Effector memory CD8-positive, alpha-beta T cell (primary cell): ENCODE results near the gene SLAMF9.

ENCODE experiments used
- ATAC-seq: fragments of 150-1000 bp; cut with Tn5 transposase; replicated peaks from 2 replicates; pipeline ENCODE4 v1.10.0; 2021; ENCODE audit warnings: mild to moderate bottlenecking, moderate library complexity
- DNase-seq, 3 experiments: peaks; one replicate each; pipeline ENCODE4 v3.0.0; 2021
- H3K27ac Mint-ChIP-seq, 2 donors: one replicate each; pipeline ENCODE4 v1.8.0; 2022; ENCODE audit warnings: mild to moderate bottlenecking in 2 of 2, mixed read lengths in 2 of 2, moderate library complexity in 2 of 2
- H3K27me3 Mint-ChIP-seq, 2 donors: one replicate each; pipeline ENCODE4 v1.8.0; 2022; ENCODE audit warnings: mixed read lengths in 2 of 2
- H3K36me3 Mint-ChIP-seq: one replicate; pipeline ENCODE4 v1.8.0; 2022; ENCODE audit warnings: mild to moderate bottlenecking, moderate library complexity, mixed read lengths; ENCODE audit not compliant: insufficient read depth
- H3K4me1 Mint-ChIP-seq, 2 donors: one replicate each; pipeline ENCODE4 v1.8.0; 2022; ENCODE audit warnings: low read depth in 2 of 2, mixed read lengths in 2 of 2
- H3K4me3 Mint-ChIP-seq, 2 donors: one replicate each; pipeline ENCODE4 v1.8.0; 2022; ENCODE audit warnings: mild to moderate bottlenecking in 2 of 2, mixed read lengths in 2 of 2, moderate library complexity in 2 of 2
- H3K9me3 Mint-ChIP-seq, 2 donors: one replicate each; pipeline ENCODE4 v1.8.0; 2022; ENCODE audit warnings: mixed read lengths in 2 of 2

SLAMF9 gene

DNA sequence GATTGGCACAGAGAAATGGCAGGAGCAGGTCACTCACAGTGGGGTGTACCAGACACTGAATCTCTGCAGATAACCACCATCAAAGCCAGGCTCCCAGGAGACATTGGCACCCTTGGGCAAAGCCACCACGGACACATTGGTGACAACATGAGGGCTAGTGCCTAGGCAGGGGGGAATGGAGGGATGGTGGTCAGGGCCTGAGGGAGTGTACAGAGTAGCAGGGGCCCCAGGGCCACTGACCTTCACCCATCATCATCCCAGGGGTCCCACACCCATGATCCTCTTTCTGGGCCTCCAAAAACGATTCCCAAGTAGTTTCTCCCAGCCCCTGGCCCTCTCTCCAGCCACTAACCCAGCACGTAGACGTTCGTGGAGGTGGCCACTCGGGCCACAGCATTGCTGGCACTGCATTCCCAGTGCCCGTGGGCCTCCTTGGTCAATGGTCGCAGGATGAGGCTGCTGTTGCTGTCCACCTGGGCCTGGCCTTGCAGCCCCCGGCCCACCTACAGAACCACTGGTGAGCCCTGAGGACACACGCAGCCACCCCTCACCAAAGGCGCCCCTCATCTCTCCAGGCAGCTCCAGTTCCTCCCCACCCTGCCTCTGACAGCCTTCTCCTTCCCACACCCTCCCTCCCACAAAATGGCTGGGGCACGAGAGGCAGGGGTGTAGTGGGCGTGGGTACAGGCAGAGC lies 22.8 kb downstream of the SLAMF9 start:
- Mint-ChIP-seq H3K4me1 (peaks cover 6 to 9% of the 10 kb centered on the region in 2 donors), H3K27ac (peak overlapping the region in 1 of 2 donors; percentile 71), H3K36me3 (peaks cover 16% of the 10 kb centered on the region), H3K4me3 (no peak overlapping the region), H3K27me3 (peaks cover 0 to 28% of the 10 kb centered on the region in 2 donors), H3K9me3 (no peaks in the 10 kb centered on the region)
- DNase-seq (no peak), ATAC-seq (no peak)

- Mint-ChIP-seq H3K36me3 (peaks cover 22% of the 10 kb centered on the region), H3K4me3 (no peak overlapping the region), H3K4me1 (peaks cover 8 to 15% of the 10 kb centered on the region in 2 donors), H3K9me3 (no peaks in the 10 kb centered on the region), H3K27me3 (peaks cover 0 to 27% of the 10 kb centered on the region in 2 donors), H3K27ac (peak overlapping the region in 1 of 2 donors; percentile 71)
- no peak for ATAC-seq
- DNase-seq, result no peak
Measured at GRCh38 chr1:159930634-159931033, 23.4 kb downstream of the SLAMF9 start.

DNA sequence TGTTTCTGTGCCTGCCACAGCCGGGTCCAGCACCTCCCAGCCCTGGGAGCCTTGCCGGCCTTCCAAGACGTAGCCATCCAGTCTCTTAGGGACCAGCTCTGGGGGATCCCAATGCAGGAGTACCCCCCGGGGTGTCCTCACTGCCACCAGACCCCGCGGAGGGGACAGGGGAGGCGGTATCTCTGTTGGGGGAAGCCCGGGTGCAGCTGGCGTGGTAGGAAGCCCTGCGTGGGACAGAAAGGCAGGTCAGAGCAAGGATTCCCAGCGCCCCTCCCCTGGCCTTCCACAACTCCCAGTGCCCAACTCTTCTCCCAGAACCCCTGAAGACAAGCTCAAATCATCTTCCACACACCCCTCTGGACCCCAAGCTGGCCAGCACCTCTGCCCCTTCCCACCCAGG lies 23.8 kb downstream of the SLAMF9 start:
- no peaks in the 10 kb centered on the region for H3K9me3 Mint-ChIP-seq
- H3K27me3 Mint-ChIP-seq, result peaks cover 0 to 22% of the 10 kb centered on the region in 2 donors
- H3K4me1 Mint-ChIP-seq, result peaks cover 12 to 16% of the 10 kb centered on the region in 2 donors
- peak overlapping the region in 1 of 2 donors; percentile 71 for H3K27ac Mint-ChIP-seq
- peaks cover 26% of the 10 kb centered on the region for H3K36me3 Mint-ChIP-seq
- DNase-seq, result no peak
- no peak for ATAC-seq
- no peak overlapping the region for H3K4me3 Mint-ChIP-seq

DNA sequence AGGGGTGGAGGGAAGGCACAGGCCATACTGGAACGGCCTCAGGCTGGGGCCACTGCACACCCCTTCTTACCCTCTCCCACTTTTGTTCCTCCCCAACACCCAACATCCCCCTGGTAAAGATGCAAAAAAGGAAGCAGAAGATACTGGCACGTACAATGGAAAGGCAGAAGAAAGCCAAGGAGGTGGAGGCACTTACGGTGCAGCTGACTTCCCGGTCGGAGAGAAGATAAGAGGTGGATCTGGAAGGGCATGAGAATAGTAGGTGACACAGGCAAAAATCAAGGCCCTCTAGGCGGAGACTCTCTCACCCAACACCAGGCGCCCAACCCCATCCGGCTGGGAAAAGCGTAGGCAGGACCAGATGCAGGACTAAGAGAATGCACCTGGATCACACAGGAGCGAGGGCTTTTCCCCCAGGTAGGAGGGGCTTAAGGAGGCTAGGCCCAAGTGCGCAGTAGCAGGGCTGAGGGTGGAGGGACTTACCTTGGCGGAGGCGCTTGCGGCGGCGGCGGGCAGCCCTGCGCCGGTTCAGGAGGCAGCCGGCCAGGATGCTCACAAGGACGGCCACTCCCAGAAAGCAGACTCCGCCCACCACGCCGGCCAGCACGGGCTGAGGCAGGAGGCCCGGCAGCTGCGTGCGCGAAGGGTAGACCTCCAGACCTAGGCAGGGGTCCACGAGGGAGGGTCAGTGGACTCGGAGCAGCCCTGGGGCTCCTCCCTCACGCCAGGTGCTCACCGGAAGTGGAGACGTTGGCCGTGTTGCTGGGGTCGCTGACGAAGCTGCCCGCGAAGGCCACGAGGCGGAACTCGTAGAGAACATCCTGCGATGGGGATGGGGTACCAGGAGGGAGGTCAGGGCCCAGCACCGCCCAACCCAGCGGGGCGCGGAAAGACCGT lies 24.6 kb downstream of the SLAMF9 start:
- no peak for ATAC-seq
- no peak for DNase-seq
- Mint-ChIP-seq H3K9me3 (no peaks in the 10 kb centered on the region), H3K27ac (peak overlapping the region in 1 of 2 donors; percentile 71), H3K36me3 (peaks cover 34% of the 10 kb centered on the region), H3K4me3 (no peak overlapping the region), H3K4me1 (peaks cover 16 to 17% of the 10 kb centered on the region in 2 donors), H3K27me3 (peaks cover 0 to 18% of the 10 kb centered on the region in 2 donors)

DNA sequence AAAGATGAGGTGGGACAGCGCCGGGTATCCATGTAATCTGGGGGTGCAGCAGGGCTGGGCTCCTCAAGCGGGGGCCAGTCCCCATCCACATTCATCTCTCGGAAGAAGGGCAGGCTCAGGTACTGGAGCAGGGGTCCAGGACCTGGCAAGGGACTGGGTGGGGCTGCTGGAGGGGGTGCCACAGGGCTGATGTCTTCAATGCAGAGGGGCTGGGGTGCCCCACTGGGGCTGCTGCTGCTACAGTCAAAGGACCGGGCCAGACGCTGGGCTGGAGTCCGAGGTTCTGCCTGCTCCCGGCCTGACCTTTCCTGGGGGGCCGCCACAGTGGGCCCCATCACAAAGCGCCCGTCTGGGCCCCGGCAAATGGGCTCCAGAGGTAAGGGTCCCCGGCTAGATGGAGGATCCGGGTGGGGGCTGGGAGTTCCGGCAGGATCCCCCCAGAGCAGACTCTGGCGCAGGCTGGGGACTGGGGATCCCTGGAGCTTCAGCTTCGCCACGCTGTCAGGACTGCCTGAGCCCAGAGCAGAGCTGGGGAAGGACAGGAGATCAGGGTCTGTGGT lies 25.5 kb downstream of the SLAMF9 start:
- Mint-ChIP-seq H3K36me3 (peaks cover 43% of the 10 kb centered on the region), H3K27ac (no peak overlapping the region), H3K27me3 (peaks cover 0 to 18% of the 10 kb centered on the region in 2 donors), H3K4me1 (peaks cover 20% of the 10 kb centered on the region in 2 donors), H3K4me3 (no peak overlapping the region), H3K9me3 (no peaks in the 10 kb centered on the region)
- DNase-seq (no peak), ATAC-seq (no peak)

DNA sequence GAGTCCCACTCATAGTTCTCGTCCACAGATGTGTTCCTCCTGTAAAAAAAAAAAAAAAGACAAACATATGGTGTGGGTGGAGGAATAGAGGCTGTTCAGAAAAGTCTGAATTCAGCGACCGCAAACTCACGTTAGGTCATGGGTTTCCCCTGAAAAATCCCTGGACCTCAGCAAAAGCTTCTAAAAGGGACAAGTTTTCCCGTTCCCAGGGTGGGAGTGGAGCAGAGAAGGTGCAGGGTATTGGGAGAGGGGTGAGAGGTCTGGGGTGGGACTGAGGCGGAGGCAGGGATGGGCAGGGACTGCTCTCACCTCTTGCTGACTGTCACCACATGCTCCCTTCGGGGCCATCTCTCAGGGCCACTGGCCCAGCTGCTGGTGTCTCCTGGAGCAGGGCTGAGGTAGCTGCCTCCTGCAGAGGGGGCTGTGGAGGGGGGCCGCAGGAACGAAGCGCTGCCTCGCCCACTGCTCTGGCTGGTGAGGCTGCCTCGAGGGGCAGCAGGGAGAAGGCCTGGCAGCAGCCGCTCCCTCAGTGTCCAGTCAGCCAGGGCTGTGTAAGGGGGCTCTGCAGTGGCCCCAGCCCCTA lies 26.1 kb downstream of the SLAMF9 start:
- Mint-ChIP-seq H3K4me1 (peaks cover 27% of the 10 kb centered on the region in 2 donors), H3K9me3 (no peaks in the 10 kb centered on the region), H3K4me3 (no peak overlapping the region), H3K36me3 (peaks cover 49% of the 10 kb centered on the region), H3K27ac (peak overlapping the region in 1 of 2 donors; percentile 81), H3K27me3 (peaks cover 0 to 18% of the 10 kb centered on the region in 2 donors)
- ATAC-seq (no peak), DNase-seq (no peak)

DNA sequence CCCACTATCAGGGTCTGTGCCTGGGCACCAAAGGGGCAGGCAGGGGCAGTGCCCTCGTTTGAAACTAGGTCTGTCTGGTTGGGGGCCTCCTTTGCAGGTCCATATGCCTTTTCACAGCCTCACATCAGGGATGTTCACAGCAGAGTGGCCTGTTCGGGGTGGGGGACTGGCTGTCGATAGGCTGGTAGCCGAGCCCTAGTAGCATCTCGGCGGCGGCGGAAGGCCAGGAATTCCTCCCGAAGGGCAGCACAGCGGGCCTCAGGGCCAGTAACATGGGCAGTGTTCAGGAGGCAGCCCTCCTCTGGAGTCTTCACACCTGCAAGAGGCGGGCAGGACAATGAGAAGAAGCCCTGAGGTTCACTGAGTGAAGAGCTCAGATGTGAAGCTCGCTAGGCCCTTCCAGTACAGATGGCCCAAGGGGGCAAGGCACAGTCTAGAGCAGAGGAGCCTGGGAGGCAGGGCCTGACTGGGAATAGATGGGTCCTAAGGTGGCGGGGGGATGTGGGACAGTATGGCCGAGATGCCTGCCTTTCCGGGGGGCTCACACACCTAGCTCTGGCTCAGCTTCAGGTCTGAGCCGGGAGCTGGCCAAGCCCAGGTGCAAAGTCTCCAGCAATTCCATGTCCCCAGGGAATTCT lies 26.7 kb downstream of the SLAMF9 start:
- Mint-ChIP-seq H3K4me3 (no peak overlapping the region), H3K27me3 (peaks cover 0 to 18% of the 10 kb centered on the region in 2 donors), H3K4me1 (peaks cover 31 to 33% of the 10 kb centered on the region in 2 donors), H3K36me3 (peaks cover 55% of the 10 kb centered on the region), H3K9me3 (no peaks in the 10 kb centered on the region), H3K27ac (peak overlapping the region; percentile 81 to 100)
- ATAC-seq (no peak), DNase-seq (no peak)

DNA sequence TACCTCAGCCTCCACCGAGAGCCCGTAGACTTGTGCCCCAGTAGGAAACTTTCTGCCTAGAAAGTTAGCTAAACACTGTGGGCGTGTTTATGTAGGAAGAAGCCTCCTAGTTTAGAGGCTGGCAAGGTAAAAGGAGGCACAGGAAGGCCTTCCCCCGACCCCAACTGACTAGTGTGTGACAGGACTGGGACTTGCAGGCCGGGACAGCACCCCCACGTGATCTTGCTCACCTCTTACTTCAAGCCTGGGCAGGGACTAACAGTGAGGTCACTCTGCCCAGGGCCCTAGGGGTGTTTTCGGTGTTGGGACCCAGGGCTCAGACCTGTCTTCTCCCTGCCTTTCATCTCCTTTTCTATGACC lies 28.3 kb downstream of the SLAMF9 start:
- DNase-seq (no peak), ATAC-seq (peak; percentile 0)
- Mint-ChIP-seq H3K27ac (peak overlapping the region; percentile 100), H3K36me3 (peaks cover 69% of the 10 kb centered on the region), H3K27me3 (peaks cover 0 to 13% of the 10 kb centered on the region in 2 donors), H3K4me3 (peak overlapping the region; percentile 94 to 96), H3K9me3 (no peaks in the 10 kb centered on the region), H3K4me1 (peaks cover 48 to 49% of the 10 kb centered on the region in 2 donors)

- H3K9me3 Mint-ChIP-seq, result no peaks in the 10 kb centered on the region
- peaks cover 51 to 54% of the 10 kb centered on the region in 2 donors for H3K4me1 Mint-ChIP-seq
- DNase-seq (peak; percentile 89 to 90 (median 89)), ATAC-seq (peak; percentile 46)
- peak within 1 kb of the TSS; percentile 94 to 96 for H3K4me3 Mint-ChIP-seq
- H3K27ac Mint-ChIP-seq, result peak within 1 kb of the TSS; percentile 100
- H3K27me3 Mint-ChIP-seq, result peaks cover 0 to 8% of the 10 kb centered on the region in 2 donors
- H3K36me3 Mint-ChIP-seq, result peaks cover 75% of the 10 kb centered on the region
Measured at GRCh38 chr1:159924791-159925718, 29.0 kb downstream of the SLAMF9 start, which contains the start of gene TAGLN2. TSS of gene TAGLN2 (minus strand) at chr1:159925507. CDS start at chr1:159920509, 4,998 bp downstream.

GRCh38 chr1:159924025-159924790 lies 29.8 kb downstream of the SLAMF9 start:
- Mint-ChIP-seq H3K27ac (peak overlapping the region; percentile 100), H3K4me1 (peaks cover 59 to 60% of the 10 kb centered on the region in 2 donors), H3K4me3 (peak overlapping the region; percentile 94 to 96), H3K9me3 (no peaks in the 10 kb centered on the region), H3K27me3 (peaks cover 0 to 5% of the 10 kb centered on the region in 2 donors), H3K36me3 (peaks cover 83% of the 10 kb centered on the region)
- peak; percentile 50 for ATAC-seq
- peak; percentile 72 to 75 (median 73) for DNase-seq

DNA sequence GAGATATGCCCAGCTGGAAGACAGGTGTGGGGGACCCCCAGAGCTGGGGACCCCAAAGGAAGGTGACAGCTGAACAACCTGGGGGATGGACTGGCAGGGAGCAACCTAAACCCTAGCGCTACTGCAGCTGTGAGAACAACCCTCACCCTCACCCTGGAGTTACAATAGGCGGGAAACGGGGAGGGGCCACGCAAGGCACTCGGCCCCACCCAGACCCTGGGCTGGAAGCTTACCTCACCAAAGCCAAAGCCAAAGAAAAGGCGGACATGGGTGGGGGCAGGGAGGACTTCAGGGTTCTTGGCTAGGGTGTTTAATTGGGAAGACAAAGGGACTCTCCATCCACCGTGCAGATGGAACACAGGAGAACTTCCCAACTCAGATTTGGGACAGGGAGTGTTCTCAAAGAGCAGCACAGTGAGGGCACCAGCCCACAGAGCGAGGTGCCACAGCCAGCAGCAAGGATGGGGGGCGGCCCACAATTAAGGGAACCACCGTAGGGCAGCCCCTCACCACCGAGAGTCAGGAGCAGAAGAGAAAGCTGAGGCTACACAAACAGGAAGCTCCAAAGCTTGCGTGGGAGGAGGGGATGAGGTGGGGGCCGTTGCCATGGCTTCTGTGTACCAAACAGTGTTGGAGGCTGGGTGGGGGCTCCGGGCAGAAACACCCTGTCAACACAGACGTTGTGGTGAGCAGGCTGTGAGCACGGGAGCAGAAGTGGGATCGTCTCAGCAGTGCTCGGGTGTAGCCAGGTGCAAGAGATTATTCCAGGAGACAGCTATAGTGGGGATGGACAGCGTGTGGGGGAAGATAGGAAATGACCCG lies 30.6 kb downstream of the SLAMF9 start:
- peak overlapping the region; percentile 100 for H3K27ac Mint-ChIP-seq
- no peaks in the 10 kb centered on the region for H3K9me3 Mint-ChIP-seq
- peak overlapping the region; percentile 94 to 96 for H3K4me3 Mint-ChIP-seq
- DNase-seq (peak; percentile 93 to 95 (median 95)), ATAC-seq (peak; percentile 66)
- peaks cover 60 to 61% of the 10 kb centered on the region in 2 donors for H3K4me1 Mint-ChIP-seq
- peaks cover 87% of the 10 kb centered on the region for H3K36me3 Mint-ChIP-seq
- no peaks in the 10 kb centered on the region for H3K27me3 Mint-ChIP-seq
